Lung (tissue), 12 donors: ENCODE results near the gene RIPK3. TPM values are rescaled to one million over a fixed set of nuclear protein-coding genes. Genes with fewer than 3 reads are reported as not detected.
A peak's percentile ranks its signal among the peaks of the same experiment; 100 is the strongest.

Experiments
- ATAC-seq: fragments of 200-7000 bp; cut with Tn5 transposase; one replicate; pipeline ENCODE4 v1.9.1; 2020; ENCODE audit warnings: moderate number of reproducible peaks; ENCODE audit not compliant: insufficient read depth, low FRiP score
- DNase-seq, 3 donors: peaks; one replicate each; pipeline ENCODE4 v3.0.0-alpha.2; 2013 to 2017
- H3K27ac ChIP-seq, 2 donors: one replicate each; pipeline ENCODE4 v1.5.1; 2013; ENCODE audit warnings: mild to moderate bottlenecking in 2 of 2, moderate library complexity in 2 of 2, control low read depth in 1 of 2, inconsistent platforms in 1 of 2, low read depth in 1 of 2, low read length in 1 of 2
- H3K27me3 ChIP-seq, 3 donors: one replicate each; pipeline ENCODE4 v1.5.1; 2013; ENCODE audit warnings: low read length in 2 of 3; ENCODE audit not compliant: control insufficient read depth in 3 of 3, insufficient read depth in 3 of 3
- H3K36me3 ChIP-seq, 4 donors: one replicate each; pipeline ENCODE4 v1.5.1; 2013; ENCODE audit warnings: low read length in 4 of 4, mild to moderate bottlenecking in 1 of 4, moderate library complexity in 1 of 4; ENCODE audit not compliant: control insufficient read depth in 4 of 4, insufficient read depth in 4 of 4
- H3K4me1 ChIP-seq, 5 donors: one replicate each; pipeline ENCODE4 v1.5.1; 2013; ENCODE audit warnings: low read length in 5 of 5, mild to moderate bottlenecking in 2 of 5, moderate library complexity in 1 of 5; ENCODE audit not compliant: control insufficient read depth in 5 of 5, insufficient read depth in 5 of 5
- H3K4me3 ChIP-seq: one replicate; pipeline ENCODE4 v1.5.1; 2013; ENCODE audit warnings: mild to moderate bottlenecking, control low read depth, moderate library complexity
- H3K9ac ChIP-seq, 2 donors: one replicate each; pipeline ENCODE4 v1.5.1; 2013; ENCODE audit warnings: low read length in 2 of 2, control low read depth in 1 of 2; ENCODE audit not compliant: insufficient read depth in 1 of 2
- H3K9me3 ChIP-seq, 4 donors: one replicate each; pipeline ENCODE4 v1.5.1; 2013; ENCODE audit warnings: low read length in 3 of 4, mild to moderate bottlenecking in 1 of 4, moderate library complexity in 1 of 4; ENCODE audit not compliant: control insufficient read depth in 4 of 4, insufficient read depth in 3 of 4
- CTCF ChIP-seq: IDR thresholded peaks from 2 replicates; pipeline ENCODE4 v1.5.1; 2012; ENCODE audit warnings: mild to moderate bottlenecking; ENCODE audit errors: control extremely low read depth, extremely low read depth
- WGBS, 2 donors: extraction: QIAGEN DNeasy Blood & Tissue Kit; methylation state at CpG; one replicate each; pipeline ENCODE4 v1.1.7; 2013; 5-methylcytosine and 5-hydroxymethylcytosine counted together
- polyA plus RNA-seq, 2 donors: library from polyadenylated mRNA; stranded (reverse); fragments of 200-250 nt; gene quantifications; one replicate each; pipeline ENCODE4 v1.2.1, GENCODE V29; 2013
- total RNA-seq, 2 donors: library from RNA; depleted of rRNA in 1 of 2; stranded (reverse); fragments of >200 nt in 1 of 2; gene quantifications; one replicate each; pipeline ENCODE4 v1.2.1, GENCODE V29; 2014 to 2021
- donor health status: control.
- donor health status: control.
- donor health status: Bipolar disorder and iron deficiency.
- donor health status: healthy.
- donor health status: DM: yes; HTN: yes; CAD: no.

Gene RIPK3
- total and polyA plus RNA-seq, 4 donors, result 6.4 to 26.0 (median 18.2) TPM

- H3K36me3 ChIP-seq, result peaks cover 0 to 4% (median 0%) of the 10 kb centered on the region in 4 donors
- H3K9me3 ChIP-seq, result no peaks in the 10 kb centered on the region
- H3K27ac ChIP-seq, result no peak overlapping the region
- no peak for ATAC-seq
- no peak overlapping the region for H3K4me3 ChIP-seq
- no peak for DNase-seq
- H3K4me1 ChIP-seq, result peaks cover 0 to 20% (median 9%) of the 10 kb centered on the region in 5 donors
- WGBS, 2 donors, result 54 to 57% methylated on average over 26 of the region's 26 CpGs
- H3K9ac ChIP-seq, result no peak overlapping the region
- peaks cover 0 to 45% (median 36%) of the 10 kb centered on the region in 3 donors for H3K27me3 ChIP-seq
- TF ChIP-seq CTCF, result no peak
These were observed 8.0 kb downstream of the RIPK3 start for GRCh38 chr14:24331731-24332267.

- no peak overlapping the region for H3K27ac ChIP-seq
- H3K27me3 ChIP-seq, result peaks cover 0 to 38% (median 32%) of the 10 kb centered on the region in 3 donors
- ATAC-seq (no peak), DNase-seq (no peak)
- H3K9me3 ChIP-seq, result no peaks in the 10 kb centered on the region
- no peak for TF ChIP-seq CTCF
- peaks cover 0 to 20% (median 9%) of the 10 kb centered on the region in 5 donors for H3K4me1 ChIP-seq
- peaks cover 0 to 4% (median 0%) of the 10 kb centered on the region in 4 donors for H3K36me3 ChIP-seq
- H3K9ac ChIP-seq, result no peak overlapping the region
- 88 to 94% methylated on average over 10 of the region's 10 CpGs for WGBS, 2 donors
- no peak overlapping the region for H3K4me3 ChIP-seq
These were observed 8.7 kb downstream of the RIPK3 start for GRCh38 chr14:24330973-24331674.

DNA sequence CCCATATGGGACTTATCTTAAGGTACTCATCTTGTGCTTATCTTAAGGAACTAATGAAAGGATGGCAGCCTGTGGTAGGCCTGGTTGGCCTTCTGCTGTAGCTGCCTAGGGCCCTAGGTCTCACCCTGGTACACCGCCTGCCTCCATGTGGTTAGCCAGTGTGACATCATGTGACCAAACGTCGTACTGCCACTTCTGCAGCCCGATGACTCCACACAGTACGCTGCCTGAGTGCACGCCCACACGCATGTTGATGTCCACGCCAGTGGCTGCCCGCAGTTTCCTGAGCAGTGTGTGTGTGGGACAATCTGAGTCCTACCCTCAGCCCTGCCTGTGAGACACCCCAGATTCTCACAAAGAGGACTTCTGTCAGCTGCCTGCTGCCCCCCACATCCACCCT is 10.1 kb downstream of the RIPK3 start:
- peaks cover 0 to 25% (median 20%) of the 10 kb centered on the region in 3 donors for H3K27me3 ChIP-seq
- H3K36me3 ChIP-seq, result peaks cover 0 to 4% (median 0%) of the 10 kb centered on the region in 4 donors
- no peak overlapping the region for H3K9ac ChIP-seq
- DNase-seq (no peak), ATAC-seq (no peak)
- peak overlapping the region in 1 of 2 donors; percentile 34 for H3K27ac ChIP-seq
- no peaks in the 10 kb centered on the region for H3K9me3 ChIP-seq
- H3K4me3 ChIP-seq, result no peak overlapping the region
- peaks cover 0 to 17% (median 6%) of the 10 kb centered on the region in 5 donors for H3K4me1 ChIP-seq
- no peak for TF ChIP-seq CTCF
- 32 to 51% methylated on average over 9 of the region's 9 CpGs for WGBS, 2 donors
